GM10266 (cell line): ENCODE data around the gene CDK5RAP2.
"Not testable (repeated sequence)": the region's sequence is repeated elsewhere in the genome, so short reads cannot be mapped to it uniquely, and the experiment has no call there.

Source experiments
- DNase-seq: peaks from one replicate; pipeline ENCODE4 v3.0.0; 2012; ENCODE audit errors: extremely low spot score
- CTCF ChIP-seq: IDR thresholded peaks from 2 replicates; pipeline ENCODE4 v1.5.1; 2012; ENCODE audit warnings: mild to moderate bottlenecking, low read depth; ENCODE audit not compliant: control insufficient read depth, insufficient read depth; ENCODE audit errors: missing control alignments

The CDK5RAP2 gene

DNA sequence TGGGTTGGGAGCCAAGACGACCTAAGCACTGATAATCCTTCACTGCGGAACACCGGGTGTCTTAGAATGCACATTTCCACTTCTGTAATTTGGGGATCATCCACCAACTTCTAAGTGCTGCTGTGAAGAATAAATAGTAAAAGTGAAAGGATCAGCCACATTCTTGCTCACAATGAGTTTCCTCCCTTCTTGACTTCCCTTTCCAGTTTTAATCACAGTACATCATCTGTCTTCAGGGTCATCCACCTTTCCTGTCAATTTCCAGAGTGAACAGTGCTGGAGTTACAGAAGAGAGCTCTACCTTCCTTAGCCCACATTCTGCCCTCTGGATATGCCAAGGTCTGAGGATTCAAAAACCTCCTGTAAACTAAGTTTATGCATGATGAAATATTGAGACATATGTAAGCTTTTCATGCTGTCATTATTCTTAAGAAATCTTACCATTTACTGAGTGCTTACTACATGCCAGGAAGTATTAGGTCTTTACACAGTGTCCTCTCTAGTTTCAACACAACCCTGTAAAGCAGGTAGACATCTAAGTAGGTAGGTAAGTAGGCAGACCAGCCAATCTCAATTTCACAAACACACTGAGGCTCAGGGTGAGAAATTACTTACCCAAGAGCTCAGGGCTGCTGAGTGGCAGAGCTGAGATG is 105.2 kb downstream of the CDK5RAP2 start:
- DNase-seq: no peak
- no peak for TF ChIP-seq CTCF

GRCh38 chr9:120473608-120474007 is 106.4 kb downstream of the CDK5RAP2 start:
- no peak for DNase-seq
- TF ChIP-seq CTCF: no peak

- no peak for DNase-seq
- no peak for TF ChIP-seq CTCF
Observed at GRCh38 chr9:120465685-120466407, 114.1 kb downstream of the CDK5RAP2 start.

DNA sequence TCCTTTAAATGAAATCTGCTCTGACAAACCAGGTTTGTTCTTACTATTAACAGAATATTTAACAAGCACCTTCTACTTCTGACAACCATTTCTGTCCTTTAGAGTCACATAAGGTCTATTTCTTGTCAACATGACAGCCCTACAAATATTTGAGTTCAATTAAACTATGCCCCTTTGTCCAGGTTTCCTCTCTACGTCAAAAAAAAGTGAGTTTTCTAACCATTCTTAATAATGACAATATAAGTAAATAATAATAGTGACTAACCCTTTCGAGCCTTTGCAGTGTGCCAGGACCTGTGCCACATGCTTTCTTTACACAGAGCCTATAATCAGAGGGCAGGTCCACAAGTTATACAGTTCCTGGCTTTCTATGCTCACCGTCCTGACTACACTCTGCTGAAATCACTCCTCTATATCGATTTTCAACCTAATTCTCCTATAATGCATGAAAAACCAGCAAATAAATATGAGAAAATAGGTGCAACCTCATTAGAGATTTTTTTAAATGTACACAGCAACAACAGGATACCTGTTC is 115.0 kb downstream of the CDK5RAP2 start:
- DNase-seq: no peak
- TF ChIP-seq CTCF: no peak

- TF ChIP-seq CTCF: no peak
- no peak for DNase-seq
Observed at GRCh38 chr9:120464176-120464886, 115.6 kb downstream of the CDK5RAP2 start.

GRCh38 chr9:120463765-120464164 is 116.2 kb downstream of the CDK5RAP2 start:
- no peak for TF ChIP-seq CTCF
- no peak for DNase-seq

GRCh38 chr9:120461677-120462076 is 118.3 kb downstream of the CDK5RAP2 start:
- DNase-seq: not testable (repeated sequence)
